ENCODE data around the gene RUNDC3A. TPM values are rescaled to one million over a fixed set of nuclear protein-coding genes. Genes with fewer than 3 reads are reported as not detected.

Gene RUNDC3A
- total RNA-seq, 2 experiments from 2014 or later: not detected

DNA sequence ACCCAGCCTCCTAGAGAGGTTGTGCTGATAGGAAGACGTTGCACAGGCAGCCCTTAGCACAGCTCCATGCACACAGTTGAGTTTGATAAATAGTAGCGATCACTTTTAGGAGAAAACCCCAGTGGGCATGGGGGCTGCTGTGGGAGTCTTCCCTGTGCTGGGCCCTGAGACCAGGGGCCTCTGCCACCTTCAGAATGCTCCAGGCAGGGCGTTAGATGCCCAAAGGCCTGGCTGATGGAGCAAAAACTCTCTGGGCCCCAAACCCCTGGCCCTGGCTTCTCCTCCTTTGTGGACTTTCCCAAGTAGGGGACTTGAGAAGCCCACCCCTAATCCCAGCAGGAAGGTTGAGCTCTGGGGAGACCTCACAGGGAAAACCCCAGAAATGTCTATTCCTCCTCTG lies 26.1 kb upstream of the RUNDC3A start:
- DNase-seq: no peak
- Mint-ChIP-seq H3K27me3 (peaks cover 5% of the 10 kb centered on the region), H3K4me1 (ENCODE audit: low read depth) (no peaks in the 10 kb centered on the region), H3K4me3 (no peak overlapping the region), H3K9me3 (no peaks in the 10 kb centered on the region), H3K36me3 (ENCODE audit: low read depth) (no peaks in the 10 kb centered on the region), H3K27ac (no peak overlapping the region)
- H3K9me3 ChIP-seq (ENCODE audit: control insufficient read depth in 1 of 2, insufficient read depth in 1 of 2, low read length in 2 of 2): no peaks in the 10 kb centered on the region
- no peak overlapping the region for H3K4me3 ChIP-seq (ENCODE audit: low read length)
- POLR2A ChIA-PET: no interaction called here
- no peaks in the 10 kb centered on the region for H3K27me3 ChIP-seq (ENCODE audit: control insufficient read depth in 1 of 2, insufficient read depth in 2 of 2, low read length in 2 of 2)
- intact Hi-C loops (cut with DNase I, micrococcal nuclease): no loop called here
- ATAC-seq (ENCODE audit: poor library complexity): no peak
- no peaks in the 10 kb centered on the region for H3K36me3 ChIP-seq (ENCODE audit: insufficient read depth, low read length)
- H3K4me1 ChIP-seq (ENCODE audit: insufficient read depth, low read length): peaks cover 13% of the 10 kb centered on the region
- TF ChIP-seq CTCF (IDR thresholded peaks at IDR 0.05): no peak
- CTCF ChIA-PET: no interaction called here
- no peak overlapping the region for H3K27ac ChIP-seq (ENCODE audit: low read depth in 1 of 2, low read length in 2 of 2)

DNA sequence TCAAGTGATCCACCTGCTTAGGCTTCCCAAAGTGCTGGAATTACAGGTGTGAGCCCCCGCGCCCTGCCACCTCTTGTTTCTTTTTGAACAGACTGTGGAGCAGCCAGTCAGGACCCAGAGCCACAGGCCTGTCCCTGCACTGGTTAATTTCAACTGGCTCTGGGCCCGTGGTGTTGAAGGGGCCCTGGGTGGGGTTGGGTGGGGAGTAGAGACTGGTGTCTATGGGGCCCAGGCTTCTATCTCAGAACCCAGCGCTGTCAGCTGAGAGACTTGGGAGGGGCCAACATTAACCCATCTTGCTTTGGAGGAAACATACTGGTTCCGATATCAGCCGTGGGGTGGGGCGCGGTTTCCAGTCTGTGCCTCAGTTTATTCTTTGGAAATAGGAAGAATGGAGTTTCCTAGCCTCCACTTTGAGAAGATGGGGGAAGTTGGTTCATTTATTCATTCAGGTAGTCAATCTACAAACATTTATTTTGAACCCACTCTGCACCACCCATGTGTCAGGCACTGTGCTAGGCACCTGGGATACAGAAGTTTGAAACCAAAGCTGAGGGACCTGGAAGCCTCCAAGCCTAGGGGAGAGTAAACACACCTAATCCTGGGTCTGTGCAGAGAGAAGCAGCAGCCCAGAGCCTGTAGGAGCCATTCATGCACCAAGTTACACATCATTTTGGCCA lies 24.9 kb upstream of the RUNDC3A start:
- H3K9me3 Mint-ChIP-seq: no peaks in the 10 kb centered on the region
- H3K36me3 Mint-ChIP-seq (ENCODE audit: low read depth): no peaks in the 10 kb centered on the region

DNA sequence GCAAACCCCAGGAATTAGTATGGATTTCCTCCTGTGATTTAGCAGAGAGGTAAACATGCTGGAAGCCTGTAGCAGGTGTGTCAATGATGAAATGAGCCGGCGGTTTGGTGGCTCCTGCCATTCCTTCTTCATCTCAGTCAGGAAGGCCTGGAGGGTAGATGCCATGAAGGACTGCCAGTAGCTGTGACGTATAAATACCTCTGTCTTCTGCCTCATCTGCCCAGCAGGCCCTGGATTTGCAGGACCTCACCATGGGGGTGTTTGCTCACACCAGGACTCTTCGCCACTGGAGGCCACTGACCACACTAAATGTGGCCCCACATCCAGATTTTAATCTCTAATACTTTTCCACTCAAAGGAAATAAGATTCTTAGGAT lies 24.4 kb upstream of the RUNDC3A start:
- ATAC-seq (ENCODE audit: poor library complexity) (no peak), DNase-seq (no peak)
- no peak overlapping the region for H3K27ac Mint-ChIP-seq
- no peaks in the 10 kb centered on the region for H3K4me1 Mint-ChIP-seq (ENCODE audit: low read depth)
- TF ChIP-seq CTCF (IDR thresholded peaks at IDR 0.05): no peak
- H3K9me3 Mint-ChIP-seq: no peaks in the 10 kb centered on the region
- POLR2A ChIA-PET: no interaction called here
- H3K4me3 ChIP-seq (ENCODE audit: low read length): no peak overlapping the region
- intact Hi-C loops (cut with DNase I, micrococcal nuclease): no loop called here
- no peaks in the 10 kb centered on the region for H3K9me3 ChIP-seq (ENCODE audit: control insufficient read depth in 1 of 2, insufficient read depth in 1 of 2, low read length in 2 of 2)
- H3K27me3 ChIP-seq (ENCODE audit: control insufficient read depth in 1 of 2, insufficient read depth in 2 of 2, low read length in 2 of 2): no peaks in the 10 kb centered on the region
- no peak overlapping the region for H3K27ac ChIP-seq (ENCODE audit: low read depth in 1 of 2, low read length in 2 of 2)
- H3K27me3 Mint-ChIP-seq: peaks cover 12% of the 10 kb centered on the region
- peaks cover 13% of the 10 kb centered on the region for H3K4me1 ChIP-seq (ENCODE audit: insufficient read depth, low read length)
- CTCF ChIA-PET: no interaction called here
- H3K4me3 Mint-ChIP-seq: no peak overlapping the region
- H3K36me3 ChIP-seq (ENCODE audit: insufficient read depth, low read length): no peaks in the 10 kb centered on the region
- H3K36me3 Mint-ChIP-seq (ENCODE audit: low read depth): no peaks in the 10 kb centered on the region

More for the DNA sequence above, 24.9 kb upstream of the RUNDC3A start:
- Mint-ChIP-seq H3K27ac (no peak overlapping the region), H3K4me1 (ENCODE audit: low read depth) (no peaks in the 10 kb centered on the region), H3K27me3 (peaks cover 8% of the 10 kb centered on the region), H3K4me3 (no peak overlapping the region)
- no peaks in the 10 kb centered on the region for H3K9me3 ChIP-seq (ENCODE audit: control insufficient read depth in 1 of 2, insufficient read depth in 1 of 2, low read length in 2 of 2)
- TF ChIP-seq CTCF (IDR thresholded peaks at IDR 0.05): no peak
- no peaks in the 10 kb centered on the region for H3K27me3 ChIP-seq (ENCODE audit: control insufficient read depth in 1 of 2, insufficient read depth in 2 of 2, low read length in 2 of 2)
- intact Hi-C loops (cut with DNase I, micrococcal nuclease): no loop called here
- POLR2A ChIA-PET: no interaction called here
- peaks cover 13% of the 10 kb centered on the region for H3K4me1 ChIP-seq (ENCODE audit: insufficient read depth, low read length)
- no peak overlapping the region for H3K4me3 ChIP-seq (ENCODE audit: low read length)
- DNase-seq (no peak), ATAC-seq (ENCODE audit: poor library complexity) (no peak)
- CTCF ChIA-PET: no interaction called here
- no peaks in the 10 kb centered on the region for H3K36me3 ChIP-seq (ENCODE audit: insufficient read depth, low read length)
- H3K27ac ChIP-seq (ENCODE audit: low read depth in 1 of 2, low read length in 2 of 2): no peak overlapping the region

Measured in CD4-positive, alpha-beta T cell (primary cell).